Smooth muscle cell (in vitro differentiated cells): ENCODE measurements around the gene SPTLC3. TPM values are rescaled to one million over a fixed set of nuclear protein-coding genes. Genes with fewer than 3 reads are reported as not detected.

Experiments
- DNase-seq: peaks from one replicate; lab custom pipeline; 2025; ENCODE audit not compliant: unreplicated experiment; lab: John Stamatoyannopoulos, UW
- H2AFZ ChIP-seq: fragments of 200-600 bp; sonication (generic); 2 replicates; pipeline ENCODE4 v1.6.0; 2016; ENCODE audit warnings: antibody characterized with exemption, low read depth, mild to moderate bottlenecking
- H3F3A ChIP-seq: fragments of 200-600 bp; sonication (generic); 2 replicates; pipeline ENCODE4 v1.6.0; 2017; ENCODE audit warnings: antibody characterized with exemption, low read depth
- H3K27ac ChIP-seq: fragments of 200-600 bp; sonication (generic); 2 replicates; pipeline ENCODE4 v1.5.1; 2016; ENCODE audit warnings: low read depth, mild to moderate bottlenecking
- H3K27me3 ChIP-seq: fragments of 200-600 bp; sonication (generic); 2 replicates; pipeline ENCODE4 v1.6.1; 2016; ENCODE audit warnings: low read depth, mild to moderate bottlenecking
- H3K36me3 ChIP-seq: fragments of 200-600 bp; sonication (generic); 2 replicates; pipeline ENCODE4 v1.5.1; 2016; ENCODE audit warnings: low read depth
- H3K4me1 ChIP-seq: fragments of 200-600 bp; sonication (generic); 2 replicates; pipeline ENCODE4 v1.5.1; 2016; ENCODE audit warnings: low read depth
- H3K4me2 ChIP-seq: fragments of 200-600 bp; sonication (generic); 2 replicates; pipeline ENCODE4 v1.6.0; 2016; ENCODE audit warnings: mild to moderate bottlenecking
- H3K4me3 ChIP-seq: fragments of 200-600 bp; sonication (generic); 2 replicates; pipeline ENCODE4 v1.5.1; 2016; ENCODE audit warnings: mild to moderate bottlenecking
- H3K79me2 ChIP-seq: fragments of 200-600 bp; sonication (generic); 2 replicates; pipeline ENCODE4 v1.6.0; 2016; ENCODE audit warnings: low read depth, mild to moderate bottlenecking
- H3K9ac ChIP-seq: fragments of 200-600 bp; sonication (generic); 2 replicates; pipeline ENCODE4 v1.6.0; 2016; ENCODE audit warnings: low read depth
- H3K9me3 ChIP-seq: fragments of 200-600 bp; sonication (generic); replicated peaks from 2 replicates; pipeline ENCODE4 v1.5.1; 2016; ENCODE audit warnings: low read depth
- H4K20me1 ChIP-seq: fragments of 200-600 bp; sonication (generic); 2 replicates; pipeline ENCODE4 v1.6.0; 2016; ENCODE audit warnings: low read depth
- WGBS: methylation state at CpG from one replicate; pipeline ENCODE4 v1.1.7; 2016; ENCODE audit warnings: low lambda C conversion rate; 5-methylcytosine and 5-hydroxymethylcytosine counted together
- polyA plus RNA-seq: library from polyadenylated mRNA; unstranded; fragments of >200 nt; fragmentation: Nextera tagmentation; extraction: Ambion mirVana; gene quantifications from 2 replicates; pipeline ENCODE4 v1.2.1, GENCODE V29; 2016
- total RNA-seq: library from RNA; depleted of rRNA; stranded (reverse); fragments of >200 nt; gene quantifications from 2 replicates; pipeline ENCODE4 v1.2.3, GENCODE V29; 2014
- TF ChIP-seq, protein P1 (sequence below): fragments of 200-600 bp; sonication (generic); IDR thresholded peaks from 2 replicates; pipeline ENCODE4 v1.5.1; 2017; ENCODE audit warnings: borderline replicate concordance, mild to moderate bottlenecking, antibody characterized with exemption; ENCODE audit not compliant: insufficient read depth, poor library complexity, severe bottlenecking

The SPTLC3 gene
- total and polyA plus RNA-seq, 2 experiments from 2014 or later = 2.5 to 34.9 TPM

DNA sequence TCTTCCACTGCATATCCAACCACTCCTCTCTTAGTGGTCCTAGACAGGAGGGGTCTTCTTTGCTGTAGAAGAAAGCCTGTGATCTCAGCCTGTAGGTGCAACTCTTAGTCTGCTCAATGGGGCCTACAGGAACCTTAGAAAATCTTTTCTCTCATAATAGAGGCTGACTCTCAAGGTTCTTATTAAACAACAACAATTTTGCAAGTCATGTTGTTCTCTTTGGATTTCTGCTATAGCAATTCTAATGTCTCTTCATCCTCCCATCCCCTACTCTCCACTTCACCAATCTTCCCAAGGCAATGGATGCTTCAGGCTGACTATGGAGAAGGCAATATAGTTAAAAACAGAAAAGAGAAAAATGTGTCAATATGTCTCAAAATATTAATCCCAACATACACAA is 40.8 kb upstream of the SPTLC3 start:
- Histone ChIP-seq H3K27me3 (no peaks in the 10 kb centered on the region), H3F3A (no peaks in the 10 kb centered on the region), H4K20me1 (no peaks in the 10 kb centered on the region), H3K4me3 (no peak overlapping the region), H3K9ac (no peak overlapping the region), H3K9me3 (no peaks in the 10 kb centered on the region), H3K4me1 (peaks cover 16% of the 10 kb centered on the region), H3K79me2 (no peaks in the 10 kb centered on the region), H3K4me2 (no peak overlapping the region), H3K36me3 (no peaks in the 10 kb centered on the region), H3K27ac (no peak overlapping the region), H2AFZ (no peak overlapping the region)
- TF ChIP-seq, protein P1, sequence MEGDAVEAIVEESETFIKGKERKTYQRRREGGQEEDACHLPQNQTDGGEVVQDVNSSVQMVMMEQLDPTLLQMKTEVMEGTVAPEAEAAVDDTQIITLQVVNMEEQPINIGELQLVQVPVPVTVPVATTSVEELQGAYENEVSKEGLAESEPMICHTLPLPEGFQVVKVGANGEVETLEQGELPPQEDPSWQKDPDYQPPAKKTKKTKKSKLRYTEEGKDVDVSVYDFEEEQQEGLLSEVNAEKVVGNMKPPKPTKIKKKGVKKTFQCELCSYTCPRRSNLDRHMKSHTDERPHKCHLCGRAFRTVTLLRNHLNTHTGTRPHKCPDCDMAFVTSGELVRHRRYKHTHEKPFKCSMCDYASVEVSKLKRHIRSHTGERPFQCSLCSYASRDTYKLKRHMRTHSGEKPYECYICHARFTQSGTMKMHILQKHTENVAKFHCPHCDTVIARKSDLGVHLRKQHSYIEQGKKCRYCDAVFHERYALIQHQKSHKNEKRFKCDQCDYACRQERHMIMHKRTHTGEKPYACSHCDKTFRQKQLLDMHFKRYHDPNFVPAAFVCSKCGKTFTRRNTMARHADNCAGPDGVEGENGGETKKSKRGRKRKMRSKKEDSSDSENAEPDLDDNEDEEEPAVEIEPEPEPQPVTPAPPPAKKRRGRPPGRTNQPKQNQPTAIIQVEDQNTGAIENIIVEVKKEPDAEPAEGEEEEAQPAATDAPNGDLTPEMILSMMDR = no peak
- no peak for DNase-seq

DNA sequence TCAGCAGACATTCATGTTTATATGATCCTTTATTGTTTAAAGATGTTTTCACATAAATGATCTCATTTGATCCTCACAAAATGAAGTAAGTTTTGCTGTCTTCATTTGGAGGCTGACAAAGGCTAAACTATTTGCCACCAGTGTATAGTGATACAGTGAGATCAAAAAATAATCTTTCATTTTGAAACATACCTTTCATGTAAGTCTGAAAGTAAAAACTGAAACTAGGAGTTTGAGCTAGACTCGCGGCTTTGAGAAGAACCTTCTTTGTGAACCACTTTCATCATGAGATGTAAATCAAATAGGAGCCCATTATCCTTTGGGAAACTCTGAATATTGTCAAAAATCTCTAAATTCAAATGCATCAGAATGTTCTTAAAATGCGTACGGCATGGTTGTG is 40.3 kb upstream of the SPTLC3 start:
- H3K9ac ChIP-seq = no peak overlapping the region
- H3K4me3 ChIP-seq = no peak overlapping the region
- H3K9me3 ChIP-seq = no peaks in the 10 kb centered on the region
- no peak for DNase-seq
- H3K36me3 ChIP-seq = no peaks in the 10 kb centered on the region
- peaks cover 12% of the 10 kb centered on the region for H3K4me1 ChIP-seq
- no peak overlapping the region for H3K4me2 ChIP-seq
- H4K20me1 ChIP-seq = no peaks in the 10 kb centered on the region
- H3F3A ChIP-seq = no peaks in the 10 kb centered on the region
- no peaks in the 10 kb centered on the region for H3K79me2 ChIP-seq
- H2AFZ ChIP-seq = no peak overlapping the region
- 96% methylated on average over 4 of the region's 4 CpGs for WGBS
- TF ChIP-seq, protein P1 = no peak
- no peaks in the 10 kb centered on the region for H3K27me3 ChIP-seq
- no peak overlapping the region for H3K27ac ChIP-seq

DNA sequence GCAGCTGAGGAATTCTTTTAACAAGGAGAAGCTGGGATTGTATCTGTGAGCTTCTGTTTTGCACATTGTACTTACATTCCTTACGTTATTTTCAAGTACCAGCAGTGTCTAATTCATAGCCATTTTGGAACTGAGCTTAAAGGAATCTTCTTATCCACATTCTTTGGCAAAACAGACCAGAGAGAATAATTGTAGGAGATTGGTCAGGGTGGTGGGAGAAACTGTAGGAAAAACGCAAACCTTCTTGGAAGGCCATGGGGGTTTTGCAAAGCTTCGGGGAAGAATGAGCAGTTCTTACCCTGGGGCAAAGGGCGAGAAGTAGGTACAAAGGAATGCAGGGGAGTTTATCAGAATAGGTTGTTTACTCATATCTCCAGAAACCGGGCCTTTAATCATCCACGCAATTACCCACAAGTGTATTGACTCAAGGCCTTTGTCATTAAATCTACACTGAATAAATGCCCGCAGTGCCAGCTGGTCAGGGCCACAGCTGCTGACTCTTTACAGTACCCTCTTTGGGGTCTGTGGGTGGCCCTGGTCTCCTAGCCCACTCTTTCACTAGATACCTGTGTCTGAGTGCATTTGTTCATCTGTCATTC is 39.6 kb upstream of the SPTLC3 start:
- H3K4me2 ChIP-seq = no peak overlapping the region
- no peak overlapping the region for H2AFZ ChIP-seq
- WGBS = 89% methylated on average over 7 of the region's 7 CpGs
- no peaks in the 10 kb centered on the region for H3K27me3 ChIP-seq
- H3K4me1 ChIP-seq = peaks cover 8% of the 10 kb centered on the region
- H3K27ac ChIP-seq = no peak overlapping the region
- no peaks in the 10 kb centered on the region for H3K36me3 ChIP-seq
- no peaks in the 10 kb centered on the region for H3K79me2 ChIP-seq
- TF ChIP-seq, protein P1 = no peak
- H3K4me3 ChIP-seq = no peak overlapping the region
- no peak overlapping the region for H3K9ac ChIP-seq
- H3K9me3 ChIP-seq = no peaks in the 10 kb centered on the region
- no peaks in the 10 kb centered on the region for H4K20me1 ChIP-seq
- no peaks in the 10 kb centered on the region for H3F3A ChIP-seq
- no peak for DNase-seq

DNA sequence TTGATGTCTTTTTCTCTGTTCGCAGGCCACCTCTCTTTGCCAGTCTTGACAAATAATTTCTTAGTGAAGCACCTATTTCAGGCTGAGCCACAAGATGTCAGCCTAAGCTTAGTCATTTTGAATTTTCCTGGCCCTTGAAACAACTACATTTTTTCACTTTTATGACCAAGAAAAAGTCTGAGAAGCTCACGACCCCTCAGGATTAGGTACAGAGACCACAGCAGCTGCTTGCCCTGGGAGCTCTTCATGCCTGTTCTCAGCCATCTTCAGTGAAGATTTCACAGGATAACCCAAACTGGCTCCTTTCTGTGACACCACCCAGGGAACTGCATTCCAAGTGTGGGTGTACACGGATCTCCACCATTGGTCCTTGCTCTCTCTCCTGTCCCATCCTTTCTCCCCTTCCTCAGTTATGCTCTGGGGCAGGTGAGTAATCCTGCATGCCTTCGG is 38.4 kb upstream of the SPTLC3 start:
- peak overlapping the region; percentile 67 for H3K4me2 ChIP-seq

More for the DNA sequence above, 38.4 kb upstream of the SPTLC3 start:
- TF ChIP-seq, protein P1 = peak; percentile 75
- Histone ChIP-seq H3K9ac (no peak overlapping the region), H3K27ac (no peak overlapping the region), H4K20me1 (no peaks in the 10 kb centered on the region), H3K4me3 (no peak overlapping the region), H3K79me2 (no peaks in the 10 kb centered on the region), H3K9me3 (no peaks in the 10 kb centered on the region), H3K36me3 (no peaks in the 10 kb centered on the region), H3K27me3 (no peaks in the 10 kb centered on the region), H2AFZ (peak overlapping the region; percentile 13), H3K4me1 (peaks cover 8% of the 10 kb centered on the region), H3F3A (no peaks in the 10 kb centered on the region)
- DNase-seq = no peak
- 57% methylated on average over 4 of the region's 4 CpGs for WGBS
